HTR-8/SVneo (cell line): ENCODE data around the gene CPZ.
"Not testable (repeated sequence)": the region's sequence is repeated elsewhere in the genome, so short reads cannot be mapped to it uniquely, and the experiment has no call there.

Source experiments
- DNase-seq: peaks from one replicate; pipeline ENCODE4 v3.0.0; 2011; ENCODE audit warnings: low spot score, mixed read lengths; ENCODE audit not compliant: insufficient read length
- FAIRE-seq: peaks from 2 replicates; lab custom pipeline; 2011; peaks lifted over from hg19 to GRCh38; lab: Jason Lieb, UNC

Gene CPZ

GRCh38 chr4:8630240-8630905 lies 37.8 kb downstream of the CPZ start:
- not testable (repeated sequence) for DNase-seq

GRCh38 chr4:8631896-8632295 lies 39.3 kb downstream of the CPZ start:
- not testable (repeated sequence) for DNase-seq, FAIRE-seq

More at GRCh38 chr4:8630240-8630905, 37.8 kb downstream of the CPZ start:
- not testable (repeated sequence) for FAIRE-seq

GRCh38 chr4:8634773-8635172 lies 42.2 kb downstream of the CPZ start:
- FAIRE-seq, DNase-seq: not testable (repeated sequence)

- not testable (repeated sequence) for FAIRE-seq, DNase-seq
Measured at GRCh38 chr4:8635897-8636554, 43.5 kb downstream of the CPZ start.

- FAIRE-seq (no peak), DNase-seq (peak; percentile 22)
Measured at GRCh38 chr4:8637456-8637984, 45.0 kb downstream of the CPZ start.

- no peak for DNase-seq
- no peak for FAIRE-seq
Measured at GRCh38 chr4:8639021-8639420, 46.5 kb downstream of the CPZ start.

- DNase-seq, result no peak
- FAIRE-seq, result no peak
Measured at GRCh38 chr4:8639777-8640720, 47.5 kb downstream of the CPZ start.

- FAIRE-seq (no peak), DNase-seq (no peak)
Measured at GRCh38 chr4:8640816-8641215, 48.3 kb downstream of the CPZ start.

GRCh38 chr4:8641256-8641655 lies 48.7 kb downstream of the CPZ start:
- no peak for DNase-seq
- FAIRE-seq, result no peak

- FAIRE-seq, result no peak
Measured at GRCh38 chr4:8641931-8642650, 49.5 kb downstream of the CPZ start.

GRCh38 chr4:8642651-8643321 lies 50.2 kb downstream of the CPZ start:
- no peak for FAIRE-seq
- no peak for DNase-seq

More at GRCh38 chr4:8641931-8642650, 49.5 kb downstream of the CPZ start:
- DNase-seq, result no peak

GRCh38 chr4:8643441-8643840 lies 50.9 kb downstream of the CPZ start:
- no peak for FAIRE-seq

GRCh38 chr4:8643986-8644385 lies 51.4 kb downstream of the CPZ start:
- FAIRE-seq, result no peak

More at GRCh38 chr4:8643441-8643840, 50.9 kb downstream of the CPZ start:
- DNase-seq, result no peak

GRCh38 chr4:8644461-8644891 lies 51.9 kb downstream of the CPZ start:
- DNase-seq (no peak), FAIRE-seq (no peak)

More at GRCh38 chr4:8643986-8644385, 51.4 kb downstream of the CPZ start:
- DNase-seq, result no peak

GRCh38 chr4:8644966-8645752 lies 52.6 kb downstream of the CPZ start:
- DNase-seq, result no peak
- no peak for FAIRE-seq

GRCh38 chr4:8645753-8646124 lies 53.2 kb downstream of the CPZ start:
- FAIRE-seq, result no peak

GRCh38 chr4:8646296-8647093 lies 53.9 kb downstream of the CPZ start:
- FAIRE-seq (no peak), DNase-seq (no peak)

More at GRCh38 chr4:8645753-8646124, 53.2 kb downstream of the CPZ start:
- DNase-seq, result no peak
